Mesendoderm (in vitro differentiated cells): ENCODE measurements around the gene ALG14.
A peak's percentile ranks its signal among the peaks of the same experiment; 100 is the strongest.
"Not testable (repeated sequence)": the region's sequence is repeated elsewhere in the genome, so short reads cannot be mapped to it uniquely, and the experiment has no call there.

Experiments used
- DNase-seq: peaks from one replicate; pipeline ENCODE4 v3.0.0; 2013
- H2AK5ac ChIP-seq: 2 replicates; pipeline ENCODE4 v1.6.1; 2013; ENCODE audit warnings: low read length, inconsistent platforms
- H2BK120ac ChIP-seq: 2 replicates; pipeline ENCODE4 v1.6.1; 2013; ENCODE audit warnings: low read depth, mild to moderate bottlenecking, low read length, moderate library complexity, mixed read lengths
- H2BK15ac ChIP-seq: replicated peaks from 2 replicates; pipeline ENCODE4 v1.6.1; 2013; ENCODE audit warnings: low read depth, mild to moderate bottlenecking, moderate library complexity
- H2BK5ac ChIP-seq: 2 replicates; pipeline ENCODE4 v1.6.1; 2013; ENCODE audit warnings: low read length, inconsistent platforms
- H3K18ac ChIP-seq: 2 replicates; pipeline ENCODE4 v1.6.1; 2013; ENCODE audit warnings: mild to moderate bottlenecking, low read length, mixed read lengths
- H3K23ac ChIP-seq: one replicate; pipeline ENCODE4 v1.6.1; 2013; ENCODE audit warnings: low read length
- H3K27ac ChIP-seq: 2 replicates; pipeline ENCODE4 v1.5.1; 2013; ENCODE audit warnings: low read depth, mild to moderate bottlenecking, inconsistent platforms, low read length, moderate library complexity
- H3K27me3 ChIP-seq: 2 replicates; pipeline ENCODE4 v1.6.1; 2013; ENCODE audit warnings: low read length, control low read depth, mild to moderate bottlenecking, inconsistent platforms; ENCODE audit not compliant: insufficient read depth, poor library complexity
- H3K36me3 ChIP-seq: 2 replicates; pipeline ENCODE4 v1.6.1; 2013; ENCODE audit warnings: low read length, inconsistent platforms; ENCODE audit not compliant: control insufficient read depth, insufficient read depth
- H3K4ac ChIP-seq: one replicate; pipeline ENCODE4 v1.6.1; 2013; ENCODE audit warnings: low read depth, mild to moderate bottlenecking, low read length, moderate library complexity
- H3K4me1 ChIP-seq: 2 replicates; pipeline ENCODE4 v1.6.1; 2013; ENCODE audit warnings: low read depth, low read length, inconsistent platforms; ENCODE audit not compliant: control insufficient read depth
- H3K4me2 ChIP-seq: 2 replicates; pipeline ENCODE4 v1.6.1; 2013; ENCODE audit warnings: low read length
- H3K4me3 ChIP-seq: 2 replicates; pipeline ENCODE4 v1.5.1; 2013; ENCODE audit warnings: mild to moderate bottlenecking, low read length
- H3K56ac ChIP-seq: one replicate; pipeline ENCODE4 v1.6.1; 2013; ENCODE audit warnings: low read length
- H3K79me1 ChIP-seq: 2 replicates; pipeline ENCODE4 v1.6.1; 2013; ENCODE audit warnings: low read length, inconsistent platforms
- H3K79me2 ChIP-seq: 2 replicates; pipeline ENCODE4 v1.6.1; 2013; ENCODE audit warnings: mild to moderate bottlenecking, low read length; ENCODE audit not compliant: control insufficient read depth, insufficient read depth
- H3K9ac ChIP-seq: 2 replicates; pipeline ENCODE4 v1.6.1; 2013; ENCODE audit warnings: low read length, inconsistent platforms
- H4K5ac ChIP-seq: one replicate; pipeline ENCODE4 v1.6.1; 2013; ENCODE audit warnings: low read length
- H4K8ac ChIP-seq: one replicate; pipeline ENCODE4 v1.6.1; 2013; ENCODE audit warnings: low read depth, mild to moderate bottlenecking, control low read depth, low read length, moderate library complexity
- WGBS: extraction: QIAGEN DNeasy Blood & Tissue Kit; methylation state at CpG from one replicate; pipeline ENCODE4 v1.1.7; 2013; ENCODE audit warnings: low lambda C conversion rate, missing lambda C conversion rate; ENCODE audit not compliant: insufficient coverage; ENCODE audit errors: extremely low coverage; 5-methylcytosine and 5-hydroxymethylcytosine counted together

The ALG14 gene

GRCh38 chr1:95093296-95093695, 20.5 kb upstream of the ALG14 start:
- Histone ChIP-seq H3K79me1 (no peaks in the 10 kb centered on the region), H3K4me3 (no peak overlapping the region), H2BK120ac (no peak overlapping the region), H3K4ac (no peak overlapping the region), H3K56ac (no peak overlapping the region), H3K79me2 (no peaks in the 10 kb centered on the region), H3K23ac (no peak overlapping the region), H3K27me3 (no peaks in the 10 kb centered on the region), H3K4me2 (no peak overlapping the region), H4K8ac (no peak overlapping the region), H2AK5ac (no peak overlapping the region), H2BK5ac (no peak overlapping the region), H3K18ac (no peak overlapping the region), H4K5ac (no peak overlapping the region), H3K4me1 (no peaks in the 10 kb centered on the region), H3K9ac (no peak overlapping the region), H3K27ac (no peak overlapping the region), H2BK15ac (no peak overlapping the region), H3K36me3 (no peaks in the 10 kb centered on the region)
- no peak for DNase-seq
- WGBS = no CpG with 5 or more reads among the region's 1 CpG

- not testable (repeated sequence) for H3K27me3 ChIP-seq, H2BK120ac ChIP-seq, H3K4me1 ChIP-seq, H2BK5ac ChIP-seq, H3K18ac ChIP-seq, H3K79me1 ChIP-seq, H2AK5ac ChIP-seq, H3K79me2 ChIP-seq, H3K36me3 ChIP-seq, H3K9ac ChIP-seq, DNase-seq, H4K8ac ChIP-seq, H3K4me2 ChIP-seq, H3K27ac ChIP-seq, H2BK15ac ChIP-seq, H4K5ac ChIP-seq, H3K4ac ChIP-seq, H3K56ac ChIP-seq, H3K4me3 ChIP-seq, H3K23ac ChIP-seq
Measured at GRCh38 chr1:95092891-95093290, 20.1 kb upstream of the ALG14 start.

- H2BK15ac ChIP-seq, H3K18ac ChIP-seq, H3K4me1 ChIP-seq, H2BK5ac ChIP-seq, H3K79me2 ChIP-seq, H3K4me2 ChIP-seq, H2BK120ac ChIP-seq, H3K4me3 ChIP-seq, H4K5ac ChIP-seq, H2AK5ac ChIP-seq, H3K23ac ChIP-seq, H3K9ac ChIP-seq, H3K27ac ChIP-seq, H3K27me3 ChIP-seq, H3K56ac ChIP-seq, DNase-seq, H3K79me1 ChIP-seq, H3K36me3 ChIP-seq, H4K8ac ChIP-seq, H3K4ac ChIP-seq: not testable (repeated sequence)
- no CpG with 5 or more reads among the region's 28 CpGs for WGBS
Measured at GRCh38 chr1:95091290-95091689, 18.5 kb upstream of the ALG14 start.

- Histone ChIP-seq H3K4me1 (peaks cover 9% of the 10 kb centered on the region), H2BK5ac (no peak overlapping the region), H3K36me3 (no peaks in the 10 kb centered on the region), H3K56ac (no peak overlapping the region), H3K79me1 (no peaks in the 10 kb centered on the region), H4K5ac (no peak overlapping the region), H3K4ac (no peak overlapping the region), H3K27ac (no peak overlapping the region), H2BK15ac (no peak overlapping the region), H3K27me3 (no peaks in the 10 kb centered on the region), H3K9ac (no peak overlapping the region), H3K23ac (no peak overlapping the region), H3K18ac (no peak overlapping the region), H3K79me2 (no peaks in the 10 kb centered on the region), H2AK5ac (no peak overlapping the region), H3K4me3 (no peak overlapping the region), H3K4me2 (no peak overlapping the region), H2BK120ac (no peak overlapping the region), H4K8ac (no peak overlapping the region)
- DNase-seq = peak; percentile 43
- WGBS = no CpG with 5 or more reads among the region's 6 CpGs
Measured at GRCh38 chr1:95089650-95090287, 17.0 kb upstream of the ALG14 start.

GRCh38 chr1:95088303-95088702, 15.6 kb upstream of the ALG14 start:
- no peak for DNase-seq
- Histone ChIP-seq H3K56ac (no peak overlapping the region), H2BK5ac (no peak overlapping the region), H3K36me3 (no peaks in the 10 kb centered on the region), H4K5ac (no peak overlapping the region), H3K4me3 (no peak overlapping the region), H3K4me1 (peaks cover 13% of the 10 kb centered on the region), H2BK15ac (peak overlapping the region; percentile 4), H2BK120ac (no peak overlapping the region), H3K27me3 (no peaks in the 10 kb centered on the region), H3K79me1 (no peaks in the 10 kb centered on the region), H3K9ac (no peak overlapping the region), H3K18ac (no peak overlapping the region), H3K4me2 (no peak overlapping the region), H3K79me2 (no peaks in the 10 kb centered on the region), H3K4ac (no peak overlapping the region), H3K27ac (no peak overlapping the region), H2AK5ac (no peak overlapping the region), H3K23ac (no peak overlapping the region), H4K8ac (no peak overlapping the region)
- no CpG with 5 or more reads among the region's 1 CpG for WGBS

- peaks cover 13% of the 10 kb centered on the region for H3K4me1 ChIP-seq
- H2AK5ac ChIP-seq = no peak overlapping the region
- H2BK120ac ChIP-seq = peak overlapping the region; percentile 64
- H3K4ac ChIP-seq = no peak overlapping the region
- peak overlapping the region; percentile 34 for H3K27ac ChIP-seq
- H3K4me2 ChIP-seq = no peak overlapping the region
- H3K4me3 ChIP-seq = no peak overlapping the region
- H3K56ac ChIP-seq = no peak overlapping the region
- H3K27me3 ChIP-seq = no peaks in the 10 kb centered on the region
- no peak overlapping the region for H3K23ac ChIP-seq
- H2BK15ac ChIP-seq = no peak overlapping the region
- H4K8ac ChIP-seq = no peak overlapping the region
- 100% methylated on average over 1 of the region's 5 CpGs for WGBS
- no peaks in the 10 kb centered on the region for H3K79me1 ChIP-seq
- H3K36me3 ChIP-seq = no peaks in the 10 kb centered on the region
- H3K18ac ChIP-seq = peak overlapping the region; percentile 56
- H3K9ac ChIP-seq = no peak overlapping the region
- H4K5ac ChIP-seq = no peak overlapping the region
- H2BK5ac ChIP-seq = peak overlapping the region; percentile 47
- no peaks in the 10 kb centered on the region for H3K79me2 ChIP-seq
- peak; percentile 94 for DNase-seq
Measured at GRCh38 chr1:95086949-95087533, 14.3 kb upstream of the ALG14 start.
